SK-N-SH (cell line): Measurements from ENCODE around the gene DSEL. TPM values are rescaled to one million over a fixed set of nuclear protein-coding genes. Genes with fewer than 3 reads are reported as not detected.

Source experiments
- CTCF ChIA-PET: fragments of 300-600, 350-600 bp; formaldehyde crosslinking; extraction: SDS; loops from one replicate; lab custom pipeline; 2021; lab: Yijun Ruan, JAX
- POLR2A ChIA-PET: fragments of 350-600 bp; sonication (Branson Sonifier 250); formaldehyde crosslinking; extraction: SDS; loops from one replicate; lab custom pipeline; 2020; ENCODE audit warnings: antibody characterized with exemption, inconsistent platforms; lab: Yijun Ruan, JAX
- DNase-seq: peaks from one replicate; pipeline ENCODE4 v3.0.0; 2012
- H2AFZ ChIP-seq: fragments of 200-600 bp; sonication (generic); 2 replicates; pipeline ENCODE4 v1.8.1; 2016; ENCODE audit warnings: antibody characterized with exemption, mild to moderate bottlenecking, low read depth
- H3F3A ChIP-seq: fragments of 200-600 bp; sonication (generic); replicated peaks from 2 replicates; pipeline ENCODE3; 2016; ENCODE audit warnings: antibody characterized with exemption, mild to moderate bottlenecking; ENCODE audit not compliant: insufficient read depth
- H3K27ac ChIP-seq, 2 experiments: fragments of 200-500 bp in 1 of 2; fragments of 200-600 bp in 1 of 2; sonication (Bioruptor generic) in 1 of 2; sonication (generic), shearing (Covaris generic) in 1 of 2; 2 replicates each; pipeline versions ENCODE4 v1.5.1 to v1.6.1; 2014 to 2016; ENCODE audit warnings: low read depth in 2 of 2, inconsistent platforms in 1 of 2, low read length in 1 of 2, mild to moderate bottlenecking in 1 of 2, mixed read lengths in 1 of 2
- H3K27me3 ChIP-seq: fragments of 200-600 bp; sonication (generic), shearing (Covaris generic); 2 replicates; pipeline ENCODE4 v1.6.1; 2016; ENCODE audit warnings: mixed run types; ENCODE audit not compliant: insufficient read depth
- H3K36me3 ChIP-seq, 2 experiments: fragments of 200-500 bp in 1 of 2; fragments of 200-600 bp in 1 of 2; sonication (Bioruptor generic) in 1 of 2; sonication (generic) in 1 of 2; replicated peaks in 1 of 2; 2 replicates each; pipeline versions ENCODE3 to v1.5.1; 2014 to 2016; ENCODE audit warnings: low read length in 1 of 2, mild to moderate bottlenecking in 1 of 2; ENCODE audit not compliant: insufficient read depth in 2 of 2, control insufficient read depth in 1 of 2
- H3K4me1 ChIP-seq, 2 experiments: fragments of 200-500 bp in 1 of 2; fragments of 200-600 bp in 1 of 2; sonication (Bioruptor generic) in 1 of 2; sonication (generic), shearing (Covaris generic) in 1 of 2; 2 replicates each; pipeline versions ENCODE4 v1.5.1 to v1.6.1; 2014 to 2016; ENCODE audit warnings: low read depth in 1 of 2, low read length in 1 of 2, mixed run types in 1 of 2; ENCODE audit not compliant: insufficient read depth in 2 of 2, control insufficient read depth in 1 of 2
- H3K4me2 ChIP-seq: fragments of 200-600 bp; sonication (generic), shearing (Covaris generic); 2 replicates; pipeline ENCODE4 v1.6.1; 2017; ENCODE audit warnings: mixed run types
- H3K4me3 ChIP-seq, 2 experiments: fragments of 200-500 bp in 1 of 2; fragments of 200-600 bp in 1 of 2; sonication (Bioruptor generic) in 1 of 2; sonication (generic), shearing (Covaris generic) in 1 of 2; 2 replicates each; pipeline versions ENCODE4 v1.5.1 to v1.8.1; 2014 to 2016; ENCODE audit warnings: low read depth in 2 of 2, inconsistent platforms in 1 of 2, low read length in 1 of 2, mild to moderate bottlenecking in 1 of 2, mixed read lengths in 1 of 2, moderate library complexity in 1 of 2
- H3K79me2 ChIP-seq: fragments of 200-600 bp; sonication (generic); 2 replicates; pipeline ENCODE4 v1.8.1; 2017; ENCODE audit warnings: mild to moderate bottlenecking; ENCODE audit not compliant: insufficient read depth
- H3K9ac ChIP-seq: fragments of 200-600 bp; sonication (generic); 2 replicates; pipeline ENCODE4 v1.6.1; 2017; ENCODE audit warnings: mixed run types
- H3K9me2 ChIP-seq: fragments of 200-600 bp; sonication (generic); 2 replicates; pipeline ENCODE4 v1.6.1; 2017; ENCODE audit warnings: mixed run types
- H3K9me3 ChIP-seq: fragments of 200-600 bp; sonication (generic); 2 replicates; pipeline ENCODE4 v1.6.1; 2017; ENCODE audit warnings: mixed run types, mild to moderate bottlenecking, moderate library complexity
- H4K20me1 ChIP-seq: fragments of 200-600 bp; sonication (generic); 2 replicates; pipeline ENCODE4 v1.6.1; 2017; ENCODE audit warnings: mild to moderate bottlenecking, mixed run types; ENCODE audit not compliant: insufficient read depth
- CHD2 ChIP-seq: fragments of 150-350 bp; IDR thresholded peaks from 2 replicates; pipeline ENCODE4 v1.6.1; 2018; ENCODE audit warnings: low read length; ENCODE audit not compliant: partially characterized antibody
- CTCF ChIP-seq: fragments of 200-600 bp; sonication (generic); IDR thresholded peaks from 2 replicates; pipeline ENCODE4 v1.6.1; 2017; ENCODE audit warnings: antibody characterized with exemption, mild to moderate bottlenecking, moderate library complexity
- GABPA ChIP-seq: IDR thresholded peaks from 2 replicates; pipeline ENCODE4 v1.4.0; 2012; ENCODE audit warnings: low read depth, mild to moderate bottlenecking
- MEF2A ChIP-seq: IDR thresholded peaks from 2 replicates; pipeline ENCODE4 v1.4.0; 2012; ENCODE audit warnings: low read depth, borderline replicate concordance
- RAD21 ChIP-seq: IDR thresholded peaks from 2 replicates; pipeline ENCODE4 v1.6.1; 2012; ENCODE audit warnings: mild to moderate bottlenecking, low read length
- SIN3A ChIP-seq: IDR thresholded peaks from 2 replicates; pipeline ENCODE4 v1.6.1; 2012; ENCODE audit warnings: low read depth, mild to moderate bottlenecking, low read length, moderate library complexity, borderline replicate concordance
- SMC3 ChIP-seq: IDR thresholded peaks from 2 replicates; pipeline ENCODE4 v1.6.1; 2012; ENCODE audit warnings: low read depth, low read length, improper control_type of control experiment
- TAF1 ChIP-seq: IDR thresholded peaks from 2 replicates; pipeline ENCODE4 v1.6.1; 2012; ENCODE audit warnings: low read depth, mild to moderate bottlenecking, low read length, moderate library complexity, borderline replicate concordance
- TEAD4 ChIP-seq: IDR thresholded peaks from 2 replicates; pipeline ENCODE4 v1.4.0; 2012; ENCODE audit warnings: mild to moderate bottlenecking, borderline replicate concordance; ENCODE audit not compliant: insufficient read depth
- ZBTB33 ChIP-seq: IDR thresholded peaks from 2 replicates; pipeline ENCODE4 v1.4.0; 2012; ENCODE audit warnings: low read depth, borderline replicate concordance
- WGBS: methylation state at CpG from one replicate; pipeline ENCODE4 v1.1.6; 2017; ENCODE audit warnings: low lambda C conversion rate; 5-methylcytosine and 5-hydroxymethylcytosine counted together
- polyA plus RNA-seq, 3 experiments: library from polyadenylated mRNA; depleted of rRNA; stranded (reverse); fragments of >200 nt; gene quantifications; 2 replicates each; pipeline ENCODE4 v1.2.3, GENCODE V29; 2012

DSEL gene
- polyA plus RNA-seq, 1 of the 3 experiments (the other 2 are of a cell fraction), result 3.3 TPM

DNA sequence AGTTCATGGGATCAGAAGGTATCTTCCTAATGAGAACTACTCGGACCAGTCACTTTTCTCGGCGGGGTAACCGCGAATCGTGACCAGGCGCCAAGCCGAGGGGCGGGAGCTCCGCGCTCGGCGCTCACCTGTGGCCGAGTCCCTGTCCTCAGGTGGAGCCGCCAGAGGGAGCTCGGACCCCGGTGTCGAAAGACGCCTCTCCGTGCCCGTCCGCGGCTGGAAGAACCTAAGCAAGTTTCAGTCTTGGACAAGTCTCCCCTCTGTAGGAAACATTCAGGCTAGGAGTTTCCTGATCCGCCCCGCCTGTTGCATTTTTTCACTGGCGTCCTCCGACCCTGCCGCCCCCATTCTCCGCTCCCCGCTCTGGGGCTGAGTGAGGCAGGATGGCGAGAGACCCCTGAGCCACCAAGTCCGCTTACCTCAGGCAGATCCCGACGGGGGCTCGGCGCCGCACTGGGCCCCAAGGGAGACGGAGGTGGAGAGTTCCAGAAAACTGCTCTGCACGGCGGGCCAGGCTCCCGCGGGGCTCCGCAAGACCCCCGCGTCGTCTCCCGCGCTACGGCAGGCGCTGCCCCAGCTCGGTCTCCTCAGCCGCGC is 480 bp downstream of the DSEL start:
- under 1% methylated on average over 20 of the region's 53 CpGs for WGBS

More for the DNA sequence above, 480 bp downstream of the DSEL start:
- Histone ChIP-seq H3K27ac (peak overlapping the region; percentile 71 to 81), H3K4me3 (peak overlapping the region; percentile 84 to 95), H3K79me2 (peaks cover 54% of the 10 kb centered on the region), H3K9me3 (no peaks in the 10 kb centered on the region), H3K4me1 (peaks cover 17 to 22% of the 10 kb centered on the region in 2 experiments; a peak in 3 of 4 replicates), H2AFZ (peak overlapping the region; percentile 85; the same call in 1 of the 2 replicates), H3K9ac (peak overlapping the region; percentile 87), H3K36me3 (peaks cover 0 to 27% of the 10 kb centered on the region in 2 experiments), H4K20me1 (peaks cover 24% of the 10 kb centered on the region; the same call in 1 of the 2 replicates), H3F3A (peaks cover 6% of the 10 kb centered on the region), H3K27me3 (no peaks in the 10 kb centered on the region), H3K4me2 (peak overlapping the region; percentile 63), H3K9me2 (no peaks in the 10 kb centered on the region)
- CTCF ChIA-PET, result interaction anchor here (0.5 to 4.3 kb wide), 41 partner anchors 9 to 1146 kb away, joined by 3 to 51 read pairs (median 3); no protein-coding TSS in a partner anchor
- no peak for TF ChIP-seq MEF2A
- TF ChIP-seq GABPA, result 0 out of 2 replicates have a peak, but pooled peaks have one; percentile 13
- TF ChIP-seq TAF1, result peak; percentile 7; the same call in 1 of the 2 replicates
- peak; percentile 91 for TF ChIP-seq RAD21
- TF ChIP-seq CHD2, result no peak
- peak; percentile 80 for TF ChIP-seq CTCF
- peak; percentile 46; the same call in 1 of the 2 replicates for TF ChIP-seq SIN3A
- TF ChIP-seq TEAD4, result no peak
- TF ChIP-seq ZBTB33, result no peak
- TF ChIP-seq SMC3, result peak; percentile 95
- POLR2A ChIA-PET, result interaction anchor here (0.7 kb wide), 1 partner anchor 210 kb away, joined by 3 read pairs; no protein-coding TSS in a partner anchor
- DNase-seq, result peak; percentile 78
